Ectodermal cell (in vitro differentiated cells): ENCODE results near the gene SLC2A5.
"Not testable (repeated sequence)": the region's sequence is repeated elsewhere in the genome, so short reads cannot be mapped to it uniquely, and the experiment has no call there.

Experiments
- H3K27ac ChIP-seq: 2 replicates; pipeline ENCODE4 v1.7.0; 2013; ENCODE audit warnings: mild to moderate bottlenecking, low read depth, low read length; ENCODE audit not compliant: insufficient read depth, poor library complexity, severe bottlenecking
- H3K27me3 ChIP-seq: 2 replicates; pipeline ENCODE4 v1.7.0; 2013; ENCODE audit warnings: mild to moderate bottlenecking, low read length; ENCODE audit not compliant: insufficient read depth, control insufficient read depth, poor library complexity, severe bottlenecking
- H3K36me3 ChIP-seq: one replicate; pipeline ENCODE4 v1.7.0; 2013; ENCODE audit warnings: low read length; ENCODE audit not compliant: control insufficient read depth, insufficient read depth
- H3K4me1 ChIP-seq: one replicate; pipeline ENCODE4 v1.7.0; 2013; ENCODE audit warnings: low read length; ENCODE audit not compliant: control insufficient read depth, insufficient read depth
- H3K4me3 ChIP-seq: 2 replicates; pipeline ENCODE4 v1.7.0; 2013; ENCODE audit warnings: low read depth, low read length, control low read depth; ENCODE audit not compliant: insufficient read depth
- H3K9me3 ChIP-seq: 2 replicates; pipeline ENCODE4 v1.7.0; 2013; ENCODE audit warnings: mild to moderate bottlenecking, low read length, moderate library complexity; ENCODE audit not compliant: control insufficient read depth
- WGBS, 2 experiments: methylation state at CpG; one replicate each; pipeline ENCODE4 v1.1.7; 2013; ENCODE audit warnings: missing lambda C conversion rate in 2 of 2; 5-methylcytosine and 5-hydroxymethylcytosine counted together

Gene SLC2A5

DNA sequence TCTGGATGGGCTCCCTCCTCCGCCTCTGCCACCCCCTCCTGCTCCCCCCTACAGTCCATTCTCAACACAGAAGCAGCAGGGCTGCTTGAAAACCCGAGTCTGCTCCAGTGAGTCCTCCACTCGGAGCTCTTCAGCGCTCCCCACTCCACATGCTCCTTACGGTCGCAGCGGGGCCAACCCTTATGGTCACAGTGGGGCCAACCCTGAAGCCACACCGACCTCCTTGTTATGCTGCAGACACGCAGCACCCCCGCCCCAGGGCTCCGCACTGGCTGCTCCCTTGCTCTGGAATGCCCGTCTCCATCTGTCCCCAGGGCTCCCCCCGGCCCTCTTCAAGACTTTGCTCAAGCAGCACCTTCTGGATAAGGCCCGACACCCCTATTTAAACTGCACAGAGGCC is 36.9 kb upstream of the SLC2A5 start:
- Histone ChIP-seq H3K27ac (no peak overlapping the region), H3K4me3 (no peak overlapping the region), H3K27me3 (no peaks in the 10 kb centered on the region), H3K9me3 (no peaks in the 10 kb centered on the region), H3K4me1 (no peaks in the 10 kb centered on the region), H3K36me3 (no peaks in the 10 kb centered on the region)
- WGBS, 2 experiments: 90% methylated on average over 14 of the region's 14 CpGs

DNA sequence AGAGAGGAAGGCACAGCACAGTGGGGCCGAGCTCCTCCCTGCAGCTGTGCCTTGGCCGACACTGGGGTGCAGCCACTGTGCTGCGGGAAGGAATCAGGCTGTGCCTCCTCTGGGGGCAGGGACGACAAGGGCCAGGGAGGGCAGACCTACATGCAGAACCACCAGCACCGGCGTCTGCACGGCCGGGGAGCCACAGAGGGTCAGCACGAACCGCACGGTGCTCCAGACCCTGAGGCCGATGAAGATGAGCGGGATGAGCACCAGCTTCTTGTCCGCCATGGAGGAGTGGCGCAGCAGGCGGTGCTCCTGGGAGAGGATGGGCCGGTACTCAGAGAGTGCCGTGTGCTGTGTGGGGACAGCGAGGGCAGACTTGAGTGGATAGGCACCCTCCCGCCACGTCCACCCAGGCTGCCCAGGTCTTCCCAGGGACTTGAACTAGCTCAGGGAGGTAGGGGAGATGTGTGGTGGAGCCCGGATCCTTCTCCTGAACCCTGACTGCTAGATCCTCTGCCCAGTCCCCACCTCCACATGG is 36.0 kb upstream of the SLC2A5 start:
- Histone ChIP-seq H3K9me3 (no peaks in the 10 kb centered on the region), H3K27me3 (no peaks in the 10 kb centered on the region), H3K27ac (no peak overlapping the region), H3K4me1 (no peaks in the 10 kb centered on the region), H3K36me3 (no peaks in the 10 kb centered on the region), H3K4me3 (no peak overlapping the region)
- 93% methylated on average over 22 of the region's 22 CpGs for WGBS, 2 experiments

DNA sequence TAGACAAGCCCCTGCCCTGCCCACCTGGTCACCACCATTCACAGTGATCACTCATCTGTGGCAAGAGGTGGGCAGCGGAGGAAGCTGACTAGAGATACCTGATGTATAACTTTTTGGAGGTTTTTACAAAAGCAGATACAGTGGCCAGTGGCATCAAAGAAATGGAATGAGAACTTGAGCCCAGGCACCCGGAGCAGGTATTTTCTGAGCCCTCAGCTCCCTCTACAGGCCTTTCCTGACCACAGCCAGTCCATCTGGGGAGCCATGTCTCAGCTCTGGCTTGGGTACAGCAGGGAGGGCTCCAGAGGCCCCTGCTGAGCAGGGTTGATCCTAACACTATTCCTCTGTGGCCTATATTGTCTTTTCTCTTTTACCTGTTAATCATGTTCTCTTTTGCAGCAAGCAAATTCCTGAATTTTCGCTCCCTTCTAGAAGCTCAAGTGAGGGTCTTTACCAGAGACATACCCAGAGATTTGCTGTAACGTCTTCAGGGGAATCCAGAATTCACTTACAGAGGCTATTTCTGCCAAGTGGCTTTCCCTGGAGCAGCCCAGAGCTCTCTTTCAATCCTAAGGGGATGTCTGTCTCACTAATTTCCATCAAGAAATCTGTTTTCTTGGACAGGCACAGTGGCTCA is 32.2 kb upstream of the SLC2A5 start:
- no peak overlapping the region for H3K4me3 ChIP-seq
- no peaks in the 10 kb centered on the region for H3K27me3 ChIP-seq
- no peaks in the 10 kb centered on the region for H3K9me3 ChIP-seq
- 34 to 35% methylated on average over 4 of the region's 4 CpGs for WGBS, 2 experiments
- no peaks in the 10 kb centered on the region for H3K36me3 ChIP-seq
- H3K4me1 ChIP-seq: no peaks in the 10 kb centered on the region
- no peak overlapping the region for H3K27ac ChIP-seq

DNA sequence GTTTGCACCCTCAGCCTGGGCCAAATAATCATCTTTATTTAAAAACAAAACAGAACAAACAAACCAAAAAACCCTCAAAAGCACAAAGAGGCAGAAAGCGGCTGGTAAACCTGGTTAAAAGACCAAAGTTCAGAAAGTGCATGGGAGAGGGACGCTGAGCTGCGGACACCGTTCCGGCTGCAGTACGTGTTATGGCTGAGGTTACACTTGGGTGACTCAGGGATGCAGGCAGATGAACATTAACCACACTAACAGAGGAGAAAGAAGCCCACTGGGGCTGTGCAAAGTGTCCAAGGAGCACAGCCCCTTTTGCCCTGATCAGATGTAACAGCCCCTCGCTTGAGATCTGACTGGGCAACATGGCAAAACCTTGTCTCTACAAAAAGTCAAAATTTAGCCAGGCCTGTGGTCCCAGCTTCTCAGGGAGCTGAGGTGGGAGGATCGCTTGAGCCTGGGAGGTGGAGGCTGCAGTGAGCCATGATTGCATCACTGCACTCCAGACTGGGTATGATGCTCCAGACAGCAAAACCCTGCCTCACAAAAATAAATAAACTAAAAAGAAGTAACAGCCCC is 31.1 kb upstream of the SLC2A5 start:
- H3K36me3 ChIP-seq: no peaks in the 10 kb centered on the region
- no peaks in the 10 kb centered on the region for H3K9me3 ChIP-seq
- H3K4me3 ChIP-seq: no peak overlapping the region
- no peaks in the 10 kb centered on the region for H3K4me1 ChIP-seq
- H3K27ac ChIP-seq: no peak overlapping the region
- no peaks in the 10 kb centered on the region for H3K27me3 ChIP-seq
- 95% methylated on average over 8 of the region's 8 CpGs for WGBS, 2 experiments

DNA sequence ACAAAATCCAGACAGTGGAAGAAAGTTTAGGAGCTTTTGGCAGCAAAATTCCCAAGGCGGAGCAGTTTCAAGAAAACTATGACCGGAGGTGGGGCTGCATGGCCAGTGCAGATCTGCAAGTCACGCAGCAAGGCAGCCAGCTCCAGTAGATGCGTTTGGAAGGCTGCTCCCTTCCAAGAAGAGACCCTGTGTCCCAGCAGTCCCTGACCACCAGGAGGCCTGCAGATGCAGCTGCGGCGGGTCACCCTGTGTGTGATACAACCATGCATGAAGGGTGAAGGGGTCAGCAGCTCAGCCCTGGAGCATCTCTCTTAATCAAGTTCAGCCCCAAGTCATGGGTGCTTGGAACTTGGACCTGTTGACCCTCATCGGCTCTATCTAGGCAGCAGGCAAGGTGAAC is 30.1 kb upstream of the SLC2A5 start:
- H3K27me3 ChIP-seq: no peaks in the 10 kb centered on the region
- H3K27ac ChIP-seq: no peak overlapping the region
- no peaks in the 10 kb centered on the region for H3K4me1 ChIP-seq
- 91% methylated on average over 7 of the region's 7 CpGs for WGBS, 2 experiments
- H3K9me3 ChIP-seq: no peaks in the 10 kb centered on the region
- H3K36me3 ChIP-seq: no peaks in the 10 kb centered on the region
- H3K4me3 ChIP-seq: no peak overlapping the region

DNA sequence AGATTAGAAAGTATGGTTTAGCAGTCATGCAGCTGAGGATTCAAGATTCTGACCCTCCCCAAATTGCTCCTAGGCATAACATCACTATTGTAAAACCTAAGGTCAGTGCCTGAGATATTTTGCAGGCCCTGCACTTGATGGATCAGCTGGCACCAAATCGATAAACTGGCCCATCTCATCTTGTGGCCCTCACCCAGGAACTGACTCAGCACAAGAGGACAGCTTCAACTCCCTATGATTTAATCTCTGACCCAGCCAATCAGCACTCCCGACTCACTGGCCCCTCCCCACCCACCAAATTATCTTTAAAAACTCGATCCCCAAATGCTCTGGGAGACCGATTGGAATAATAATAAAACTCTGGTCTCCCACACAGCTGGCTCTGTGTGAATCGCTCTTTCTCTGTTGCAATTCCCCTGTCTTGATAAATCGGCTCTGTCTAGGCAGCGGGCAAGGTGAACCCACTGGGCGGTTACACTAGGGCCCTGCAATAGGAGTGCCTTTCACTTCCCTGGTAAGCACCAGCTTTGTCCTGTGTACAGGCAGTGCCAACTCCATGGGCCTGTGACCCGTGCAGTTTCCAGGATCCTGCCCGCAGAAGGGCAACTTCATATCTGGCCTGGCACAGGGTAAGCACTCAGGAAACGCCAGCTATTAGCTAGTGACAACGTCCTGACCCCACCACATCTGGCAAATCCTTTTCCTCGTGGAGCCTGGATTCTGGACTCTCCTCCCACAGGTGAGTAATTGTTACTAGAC is 28.7 kb upstream of the SLC2A5 start:
- H3K4me1 ChIP-seq: no peaks in the 10 kb centered on the region
- H3K27ac ChIP-seq: no peak overlapping the region
- H3K27me3 ChIP-seq: no peaks in the 10 kb centered on the region
- 90 to 92% methylated on average over 13 of the region's 13 CpGs for WGBS, 2 experiments
- H3K9me3 ChIP-seq: no peaks in the 10 kb centered on the region
- H3K4me3 ChIP-seq: no peak overlapping the region
- no peaks in the 10 kb centered on the region for H3K36me3 ChIP-seq

DNA sequence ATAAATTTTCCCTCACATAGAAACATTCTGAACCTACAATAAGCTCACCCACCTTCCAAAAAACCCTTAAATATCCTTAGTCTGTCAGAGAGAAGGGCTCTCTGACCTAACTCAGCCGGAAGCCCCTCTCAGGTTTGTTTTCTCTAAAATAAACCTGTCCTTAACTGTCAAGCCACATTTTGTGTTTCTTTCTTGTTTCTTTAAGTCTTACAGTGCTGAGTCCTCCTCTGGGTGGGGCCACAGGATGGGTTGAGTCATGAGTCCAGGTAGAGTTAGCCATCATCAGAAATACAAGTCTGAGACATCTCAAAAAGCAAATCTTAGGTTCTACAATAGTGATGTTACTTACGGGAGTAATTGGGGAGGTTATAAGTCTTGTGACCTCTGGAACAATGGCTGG is 26.4 kb upstream of the SLC2A5 start:
- 84 to 100% methylated on average over 1 to 2 of the region's 2 CpGs for WGBS, 2 experiments
- no peaks in the 10 kb centered on the region for H3K9me3 ChIP-seq
- H3K4me3 ChIP-seq: no peak overlapping the region

DNA sequence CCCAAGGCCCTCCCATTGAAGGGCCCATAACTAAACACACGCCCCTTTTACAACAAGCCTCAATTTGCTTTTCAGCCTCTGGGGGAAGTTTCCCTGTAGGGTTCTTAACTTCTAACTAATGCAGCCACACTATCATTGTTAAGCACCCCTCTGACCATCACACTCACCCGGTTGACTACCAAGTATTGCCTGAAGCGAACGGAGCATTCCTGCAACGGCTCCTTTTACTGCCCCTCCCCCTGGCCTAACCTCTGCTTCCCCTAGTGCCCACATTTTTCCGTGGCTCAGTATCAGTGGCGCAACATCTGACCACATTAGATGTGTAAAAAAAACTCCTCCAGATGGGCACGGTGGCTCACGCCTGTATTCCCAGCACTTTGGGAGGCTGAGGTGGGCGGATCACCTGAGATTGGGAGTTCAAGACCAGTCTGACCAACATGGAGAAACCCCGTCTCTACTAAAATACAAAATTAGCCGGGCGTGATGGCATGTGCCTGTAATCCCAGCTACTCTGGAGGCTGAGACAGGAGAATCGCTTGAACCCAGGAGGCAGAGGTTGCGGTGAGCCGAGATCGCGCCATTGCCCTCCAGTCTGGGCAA is 24.7 kb upstream of the SLC2A5 start:
- H3K4me1 ChIP-seq, H3K36me3 ChIP-seq, H3K27ac ChIP-seq, H3K27me3 ChIP-seq, H3K9me3 ChIP-seq, H3K4me3 ChIP-seq: not testable (repeated sequence)
- 88 to 89% methylated on average over 18 of the region's 18 CpGs for WGBS, 2 experiments

More for the DNA sequence above, 26.4 kb upstream of the SLC2A5 start:
- no peak overlapping the region for H3K27ac ChIP-seq
- H3K4me1 ChIP-seq: no peaks in the 10 kb centered on the region
- no peaks in the 10 kb centered on the region for H3K27me3 ChIP-seq
- no peaks in the 10 kb centered on the region for H3K36me3 ChIP-seq

DNA sequence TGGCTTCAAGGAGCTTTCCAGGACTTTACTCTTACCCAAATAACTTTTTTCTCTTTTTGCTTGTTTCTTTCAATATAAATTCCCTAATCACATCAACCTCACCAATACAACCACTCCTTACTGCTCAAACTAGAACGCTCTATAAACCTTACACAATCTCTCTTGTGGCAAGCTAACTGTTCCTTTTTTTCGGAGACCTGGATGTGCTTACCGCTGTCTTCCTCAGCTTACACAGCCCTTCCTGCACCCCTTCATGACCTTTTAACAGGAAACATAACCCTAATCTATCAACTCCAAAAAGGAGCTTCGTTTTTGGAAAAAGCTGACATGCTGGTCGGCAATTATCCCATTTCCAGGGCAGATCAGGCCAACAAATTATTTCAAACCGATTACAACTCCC is 24.1 kb upstream of the SLC2A5 start:
- Histone ChIP-seq H3K9me3 (no peaks in the 10 kb centered on the region), H3K36me3 (no peaks in the 10 kb centered on the region), H3K27me3 (no peaks in the 10 kb centered on the region), H3K27ac (no peak overlapping the region), H3K4me1 (no peaks in the 10 kb centered on the region), H3K4me3 (no peak overlapping the region)
- 86 to 92% methylated on average over 6 of the region's 6 CpGs for WGBS, 2 experiments

DNA sequence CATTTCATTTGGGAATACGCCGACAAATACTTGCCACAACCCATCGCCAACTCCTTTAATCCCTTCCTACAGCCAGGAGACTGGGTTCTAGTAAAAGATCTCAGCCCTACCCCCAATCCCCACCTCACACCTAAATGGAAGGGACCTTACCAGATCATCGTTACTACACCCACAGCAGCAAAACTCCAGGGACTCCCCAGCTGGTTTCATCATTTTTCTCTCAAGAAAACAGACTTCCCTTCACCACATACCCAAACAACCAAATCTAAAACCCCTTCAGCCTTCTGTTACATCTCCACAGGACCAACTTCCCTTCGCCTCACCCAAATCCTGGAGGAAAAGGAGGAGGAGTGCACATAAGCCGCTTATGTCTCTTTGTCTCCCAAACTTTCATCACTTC is 23.7 kb upstream of the SLC2A5 start:
- 92% methylated on average over 6 of the region's 6 CpGs for WGBS, 2 experiments
- H3K36me3 ChIP-seq: no peaks in the 10 kb centered on the region
- H3K27me3 ChIP-seq: no peaks in the 10 kb centered on the region
- H3K4me1 ChIP-seq: no peaks in the 10 kb centered on the region
- H3K27ac ChIP-seq: no peak overlapping the region
- H3K9me3 ChIP-seq: no peaks in the 10 kb centered on the region
- no peak overlapping the region for H3K4me3 ChIP-seq
